Measurements from ENCODE around the gene ADAM19.

- no peak for TF ChIP-seq CTCF (conservative IDR thresholded peaks at IDR 0.05; ENCODE audit: low read depth, low read length)
- TF ChIP-seq RCOR1 (IDR thresholded peaks at IDR 0.05; ENCODE audit: insufficient replicate concordance, low read length) = no peak
- TF ChIP-seq POLR2A (IDR thresholded peaks at IDR 0.05; ENCODE audit: low read depth, low read length) = no peak
Observed at GRCh38 chr5:157444224-157444623, 131.4 kb downstream of the ADAM19 start.
